Measurements from ENCODE around the gene WDR36.

DNA sequence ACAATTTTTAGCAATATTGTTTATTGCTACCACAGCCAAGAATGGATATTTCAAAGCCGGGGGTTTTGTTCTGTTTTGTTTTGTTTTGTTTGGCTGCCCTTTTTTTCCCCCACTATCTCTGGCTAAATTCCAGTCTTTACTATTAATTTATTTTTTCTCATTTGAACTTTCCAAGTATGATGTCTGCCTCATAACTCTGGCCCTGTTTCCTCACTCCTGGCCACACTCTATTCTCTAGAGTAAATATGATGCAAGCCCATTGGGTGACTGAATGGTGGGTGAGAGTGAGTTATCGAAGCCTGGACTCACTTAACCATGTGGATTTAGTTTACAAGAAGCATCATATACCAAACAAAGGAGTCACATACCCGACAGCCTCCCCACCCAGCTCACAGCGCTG is 41.9 kb downstream of the WDR36 start:
- TF ChIP-seq CTCF (conservative IDR thresholded peaks at IDR 0.05; ENCODE audit: low read depth, low read length), result no peak
- no peak for TF ChIP-seq POLR2A (IDR thresholded peaks at IDR 0.05; ENCODE audit: low read depth, low read length)
- TF ChIP-seq, protein P1, sequence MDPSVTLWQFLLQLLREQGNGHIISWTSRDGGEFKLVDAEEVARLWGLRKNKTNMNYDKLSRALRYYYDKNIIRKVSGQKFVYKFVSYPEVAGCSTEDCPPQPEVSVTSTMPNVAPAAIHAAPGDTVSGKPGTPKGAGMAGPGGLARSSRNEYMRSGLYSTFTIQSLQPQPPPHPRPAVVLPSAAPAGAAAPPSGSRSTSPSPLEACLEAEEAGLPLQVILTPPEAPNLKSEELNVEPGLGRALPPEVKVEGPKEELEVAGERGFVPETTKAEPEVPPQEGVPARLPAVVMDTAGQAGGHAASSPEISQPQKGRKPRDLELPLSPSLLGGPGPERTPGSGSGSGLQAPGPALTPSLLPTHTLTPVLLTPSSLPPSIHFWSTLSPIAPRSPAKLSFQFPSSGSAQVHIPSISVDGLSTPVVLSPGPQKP (IDR thresholded peaks at IDR 0.05; ENCODE audit: borderline replicate concordance, low read depth, low read length), result no peak
- no peak for TF ChIP-seq NFE2L2 (IDR thresholded peaks at IDR 0.05; ENCODE audit: low read depth, low read length)
- TF ChIP-seq CHD1 (IDR thresholded peaks at IDR 0.05; ENCODE audit: low read depth, low read length), result no peak
- TF ChIP-seq CEBPB (IDR thresholded peaks at IDR 0.05; ENCODE audit: low read depth, low read length), result peak; percentile 74
- TF ChIP-seq RFX5 (IDR thresholded peaks at IDR 0.05; ENCODE audit: low read depth, low read length), result no peak

Data from IMR-90 (cell line).